NCI-H510A (cell line): ENCODE measurements around the gene ACYP2.
A peak's percentile ranks its signal among the peaks of the same experiment; 100 is the strongest.

ENCODE experiments used
- DNase-seq: peaks from one replicate; lab custom pipeline; 2025; lab: John Stamatoyannopoulos, UW

ACYP2 gene

DNA sequence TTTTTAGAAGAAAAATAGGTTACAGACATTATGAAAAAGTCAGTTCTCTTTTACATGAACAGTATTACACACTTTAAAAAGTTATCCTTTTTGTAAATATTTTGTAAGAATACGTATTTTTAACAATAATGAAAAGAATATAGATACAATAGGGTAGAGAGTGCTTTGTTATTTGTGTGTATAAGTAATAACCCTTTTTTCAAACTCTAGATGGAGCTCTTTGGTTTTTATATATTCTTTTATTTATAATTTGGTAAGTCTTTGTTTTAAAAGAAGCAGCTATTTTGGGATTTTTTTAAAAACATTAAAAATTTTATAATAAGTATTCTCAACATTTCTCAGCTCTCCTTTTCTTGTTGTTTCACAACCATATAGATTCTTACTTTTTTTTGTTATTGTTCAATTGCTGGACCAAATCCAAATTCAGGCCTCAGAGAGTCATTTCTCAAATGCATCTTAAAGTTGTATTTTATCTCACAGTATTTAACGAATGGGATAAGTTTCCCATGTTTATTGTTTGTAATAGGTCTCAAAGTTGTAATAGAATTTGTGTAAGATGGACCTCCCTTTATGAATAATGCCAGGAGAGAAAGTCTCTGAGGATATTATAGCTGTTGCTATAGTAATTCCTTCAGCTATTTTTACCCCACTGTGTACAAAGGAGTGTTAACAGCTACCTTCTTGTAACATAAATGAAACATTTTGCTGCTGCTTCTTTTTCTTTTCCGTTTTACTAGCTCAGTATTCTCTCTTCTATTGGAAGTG is 46.4 kb downstream of the ACYP2 start:
- DNase-seq = no peak

DNA sequence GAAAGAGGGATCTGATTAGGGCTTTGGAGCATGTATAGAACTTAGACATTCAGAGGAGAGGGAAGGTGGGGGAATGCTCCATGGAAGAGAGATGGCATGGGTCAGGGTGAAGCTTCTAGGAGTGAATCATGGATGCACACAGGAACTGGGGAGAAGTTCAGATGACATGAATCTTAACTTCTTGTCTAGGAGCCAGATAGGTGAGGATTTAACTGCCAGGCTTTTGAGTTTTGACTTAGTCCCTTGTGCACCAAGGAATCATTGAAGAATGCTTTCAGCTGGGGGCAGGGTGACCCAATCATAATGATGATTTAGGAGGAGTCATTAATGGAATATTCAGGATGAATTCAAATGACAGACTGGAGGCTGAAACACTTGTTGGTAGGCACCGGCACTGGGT is 48.7 kb downstream of the ACYP2 start:
- DNase-seq = no peak

DNA sequence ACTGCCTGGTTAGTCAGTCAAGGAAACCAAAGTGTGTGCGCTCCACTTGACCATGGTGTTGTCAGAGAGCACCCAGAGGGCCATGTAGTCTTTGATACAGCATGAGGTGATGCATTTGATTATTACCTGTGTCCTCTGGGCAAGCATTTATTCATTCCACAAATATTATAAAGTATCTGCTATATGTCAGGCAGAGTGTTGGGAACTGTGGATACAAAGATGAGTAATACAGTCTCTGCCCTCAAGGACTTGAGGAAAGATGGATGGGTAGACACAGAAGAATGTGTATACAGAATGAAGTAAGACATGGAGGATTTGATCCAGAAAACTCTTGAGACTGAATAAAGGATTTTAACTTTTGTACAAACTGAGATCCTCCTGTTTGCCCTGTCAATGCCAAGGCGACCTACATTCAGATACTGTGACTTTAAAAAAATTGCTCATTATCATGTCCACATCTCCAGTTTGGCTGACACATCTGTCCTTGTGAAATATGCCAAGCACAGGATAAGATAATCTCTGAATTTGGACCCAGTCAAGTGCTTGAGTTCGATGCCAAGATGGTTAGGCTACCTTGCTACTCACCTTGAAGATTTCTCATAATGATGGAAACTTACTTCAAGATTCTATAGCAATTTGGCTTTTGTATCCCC is 50.8 kb downstream of the ACYP2 start:
- DNase-seq = no peak

DNA sequence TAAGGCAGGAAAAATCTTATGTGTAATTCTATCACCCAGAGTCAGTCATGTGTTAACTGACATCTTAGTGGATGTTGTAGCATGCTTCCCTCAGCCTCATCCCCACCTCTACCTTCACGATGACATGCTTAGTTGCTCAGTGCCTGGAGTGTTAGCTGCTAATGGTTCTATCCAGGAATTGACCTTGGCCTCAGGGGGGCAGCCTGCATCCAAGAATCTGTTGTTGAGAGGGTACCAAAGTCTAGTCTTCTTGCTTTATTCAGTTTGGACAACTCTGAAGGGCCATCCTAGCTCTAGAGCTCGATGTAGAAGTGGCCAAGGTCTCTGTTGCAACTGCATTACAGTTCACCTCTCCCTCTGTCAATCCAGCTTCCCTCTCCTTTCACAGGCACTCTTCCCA is 61.2 kb downstream of the ACYP2 start:
- peak; percentile 1 for DNase-seq

DNA sequence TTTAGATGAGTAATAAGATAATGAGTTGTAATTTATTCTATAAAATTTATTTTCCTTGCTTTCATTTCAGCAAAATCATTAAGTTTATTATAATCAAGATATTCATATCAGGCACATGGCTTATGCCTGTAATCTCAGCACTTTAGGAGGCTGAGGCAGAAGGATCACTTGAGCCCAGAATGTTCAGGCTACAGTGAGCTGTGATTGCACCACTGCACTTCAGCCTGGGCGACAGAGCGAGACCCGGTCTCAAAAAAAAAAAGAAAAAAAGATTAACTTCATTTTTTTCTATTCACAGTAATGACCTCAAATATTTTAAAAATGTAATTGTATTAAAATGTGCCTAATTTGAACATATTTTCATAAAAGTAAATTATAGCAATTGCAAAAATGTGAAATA is 67.9 kb downstream of the ACYP2 start:
- no peak for DNase-seq

DNA sequence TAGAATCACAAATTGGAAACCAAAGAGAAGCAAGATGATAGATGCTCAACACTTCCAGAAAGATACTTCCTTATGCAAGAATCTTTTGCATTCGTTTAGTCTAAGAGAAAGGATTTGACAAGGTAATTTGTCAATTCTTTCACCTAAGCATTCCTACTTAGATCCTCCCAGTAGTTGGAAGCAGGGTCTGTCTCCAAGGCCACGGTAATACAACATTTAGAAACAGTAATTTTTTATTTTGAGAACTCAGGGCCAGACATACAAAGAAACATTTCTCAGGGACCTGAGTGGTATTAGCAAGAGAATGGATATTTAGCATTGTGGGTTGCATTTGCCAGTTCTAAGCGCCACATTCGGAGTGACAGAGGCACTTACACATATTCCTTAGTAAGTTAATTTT is 68.6 kb downstream of the ACYP2 start:
- DNase-seq = no peak

DNA sequence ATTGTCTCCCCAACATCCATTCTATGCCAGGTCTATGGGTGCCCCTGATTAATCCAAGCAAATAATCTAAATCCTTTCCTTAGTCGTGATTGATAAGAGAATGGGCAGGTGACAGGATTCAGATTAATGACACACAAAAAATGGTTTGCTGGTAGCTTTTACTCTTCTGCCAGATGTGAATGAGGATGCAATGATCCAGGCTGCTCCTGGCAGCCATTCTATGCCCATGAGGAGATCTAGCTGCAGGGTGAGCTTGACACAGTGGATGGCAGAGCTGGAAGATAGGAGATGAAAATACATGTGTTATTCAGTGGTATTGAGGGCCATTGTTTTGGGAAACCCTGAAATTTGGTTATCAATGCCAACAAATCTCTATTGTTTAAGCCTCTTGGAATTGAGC is 69.7 kb downstream of the ACYP2 start:
- no peak for DNase-seq

DNA sequence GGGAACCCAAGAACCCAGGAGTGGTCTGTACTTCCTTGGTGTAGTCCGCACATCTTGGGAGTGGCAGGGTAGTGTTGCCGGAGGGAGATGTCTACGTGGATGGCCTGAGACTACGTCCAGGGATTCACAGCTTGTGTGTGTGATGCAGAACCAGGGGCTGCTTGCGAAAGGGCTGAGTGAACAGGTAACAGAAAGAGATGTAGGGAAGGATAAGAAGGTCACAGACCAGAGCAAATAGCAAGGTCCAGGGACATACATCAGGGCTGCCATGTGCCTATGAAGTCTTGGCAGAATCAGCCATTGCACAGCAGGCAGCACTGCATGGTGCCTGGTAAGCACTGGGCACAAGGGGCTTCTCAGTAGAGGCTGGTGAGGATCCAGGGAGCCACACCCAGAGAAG is 71.9 kb downstream of the ACYP2 start:
- no peak for DNase-seq

DNA sequence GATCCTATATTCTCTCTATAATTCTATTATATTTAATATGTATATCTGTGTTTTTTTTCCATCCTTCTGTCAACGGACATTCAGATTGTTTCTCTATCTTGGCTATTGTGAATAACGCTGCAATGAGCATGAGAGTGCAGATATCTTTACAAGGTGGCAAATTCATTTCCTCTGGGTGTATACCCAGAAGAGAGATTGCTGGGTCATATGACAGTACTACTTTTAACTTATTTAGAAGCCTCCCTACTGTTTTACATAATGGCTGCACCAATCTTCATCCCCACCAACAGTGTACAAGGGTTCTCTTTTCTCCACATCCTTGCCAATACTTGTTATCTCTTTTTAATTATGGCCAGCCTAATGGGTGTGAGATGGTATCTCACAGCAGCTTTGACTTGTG is 74.1 kb downstream of the ACYP2 start:
- no peak for DNase-seq

DNA sequence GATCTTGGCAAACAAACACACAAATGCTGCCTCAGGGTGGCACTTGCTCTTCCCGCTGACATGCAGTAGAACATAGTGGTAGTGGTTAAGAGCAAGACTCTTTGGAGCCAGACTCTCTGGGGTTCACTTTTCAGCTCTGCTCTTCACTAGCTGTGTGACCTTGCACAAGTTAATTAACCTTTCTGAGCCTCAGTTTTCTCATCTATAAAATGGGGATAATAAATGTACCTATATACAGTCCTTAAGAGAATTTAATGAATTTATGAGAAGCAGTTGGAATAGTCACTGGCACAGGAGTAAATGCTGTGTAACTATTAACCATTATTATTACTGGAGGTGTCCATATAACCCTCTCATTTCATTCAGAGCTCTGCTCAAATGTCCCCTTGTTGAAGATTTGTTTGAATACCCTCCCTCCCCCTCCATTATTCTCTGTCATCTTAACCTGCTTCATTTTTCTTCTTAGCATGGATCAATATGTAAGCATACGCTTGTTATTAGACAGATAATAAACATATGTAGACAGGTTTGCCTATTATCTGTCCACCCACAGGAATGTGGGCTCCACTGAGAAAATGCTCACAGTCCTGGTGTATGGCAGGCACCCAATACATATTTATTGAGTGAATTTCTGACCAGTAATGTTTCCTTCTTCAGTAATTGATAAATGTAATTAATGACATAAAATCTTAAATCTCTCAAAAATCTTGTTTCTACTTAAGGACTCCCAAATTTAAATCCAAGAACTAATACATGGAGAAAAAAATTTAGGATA is 76.1 kb downstream of the ACYP2 start:
- no peak for DNase-seq

DNA sequence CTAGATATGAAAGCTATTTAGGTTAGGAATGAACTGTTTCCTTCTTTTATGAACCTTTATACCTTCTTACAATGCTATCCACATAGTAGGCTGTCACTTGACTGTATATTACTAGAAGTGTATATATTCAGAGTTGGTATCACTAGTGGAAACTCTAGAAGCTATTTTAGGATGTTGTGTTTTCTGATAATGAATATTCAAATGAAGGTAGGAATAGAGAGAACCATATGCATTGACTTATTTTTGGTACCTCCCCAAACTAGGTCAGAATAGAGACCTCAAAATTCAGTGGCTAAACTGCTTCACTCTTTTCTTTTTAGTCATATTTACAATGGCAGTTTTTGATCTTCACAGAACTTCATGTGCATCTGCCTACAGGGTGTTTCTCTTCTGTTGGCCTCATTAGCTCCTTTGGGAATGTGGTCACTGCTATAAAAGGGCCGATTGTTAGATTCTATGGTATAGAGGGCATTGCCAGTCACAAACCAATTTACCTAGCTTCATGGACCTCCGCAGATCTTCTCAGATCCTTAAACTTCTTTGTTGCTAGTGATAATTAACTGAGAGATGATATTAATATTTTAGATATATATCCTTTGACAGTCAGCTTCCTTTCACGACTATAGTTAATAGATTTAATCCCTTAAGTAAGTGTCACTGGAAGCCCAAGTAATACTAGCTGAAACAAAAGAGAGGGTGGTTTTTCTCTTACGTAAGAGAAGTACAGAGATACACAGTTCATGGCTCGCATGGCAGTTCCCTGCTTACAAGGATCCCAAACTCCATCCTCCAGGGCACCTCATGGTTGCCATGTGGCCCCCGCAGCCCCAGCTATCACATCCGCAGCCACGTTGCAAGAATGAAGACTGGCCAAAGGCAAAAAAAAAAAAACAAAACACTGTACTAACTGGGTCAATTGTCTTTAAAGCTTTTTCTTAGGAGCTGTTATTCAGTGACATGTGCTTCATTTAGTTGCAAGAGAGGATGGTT is 79.6 kb downstream of the ACYP2 start:
- DNase-seq = no peak

DNA sequence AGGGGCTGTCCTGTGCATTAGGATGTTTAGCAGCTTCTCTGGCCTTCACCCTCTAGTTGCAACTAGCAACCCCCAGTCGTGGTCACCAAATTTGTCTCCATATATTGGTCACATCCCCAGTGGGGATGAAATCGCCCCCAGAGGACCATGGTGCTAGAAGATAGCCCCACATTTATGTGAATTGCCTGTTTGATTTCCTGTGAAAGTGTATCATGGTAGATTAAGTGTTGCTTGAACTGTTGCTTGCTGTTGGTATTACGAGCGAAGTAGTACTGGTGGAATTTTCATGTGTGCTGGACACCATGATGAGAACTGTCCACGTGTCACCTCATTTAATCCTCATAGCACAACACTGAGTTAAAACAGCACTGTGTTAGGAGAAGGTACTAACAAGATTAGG is 81.2 kb downstream of the ACYP2 start:
- DNase-seq = no peak

DNA sequence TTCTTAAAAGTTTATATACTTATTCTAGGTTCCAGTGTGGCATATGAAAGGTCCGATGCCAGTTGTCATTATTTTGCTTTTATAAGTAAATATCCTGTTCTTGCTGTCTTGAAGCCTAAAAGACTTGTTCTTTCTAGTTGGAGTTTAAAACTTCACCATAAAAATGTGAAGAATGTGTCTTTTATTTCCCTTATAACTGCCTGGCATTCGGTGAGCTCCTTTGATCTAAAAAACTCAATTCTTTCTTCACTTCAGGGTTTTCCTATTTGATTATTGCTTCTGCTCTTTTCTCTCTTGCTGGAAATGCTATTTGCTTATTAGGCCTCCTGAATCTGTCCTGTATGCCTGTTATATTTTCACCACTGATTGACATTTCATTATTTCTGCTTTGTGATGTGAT is 89.1 kb downstream of the ACYP2 start:
- no peak for DNase-seq

DNA sequence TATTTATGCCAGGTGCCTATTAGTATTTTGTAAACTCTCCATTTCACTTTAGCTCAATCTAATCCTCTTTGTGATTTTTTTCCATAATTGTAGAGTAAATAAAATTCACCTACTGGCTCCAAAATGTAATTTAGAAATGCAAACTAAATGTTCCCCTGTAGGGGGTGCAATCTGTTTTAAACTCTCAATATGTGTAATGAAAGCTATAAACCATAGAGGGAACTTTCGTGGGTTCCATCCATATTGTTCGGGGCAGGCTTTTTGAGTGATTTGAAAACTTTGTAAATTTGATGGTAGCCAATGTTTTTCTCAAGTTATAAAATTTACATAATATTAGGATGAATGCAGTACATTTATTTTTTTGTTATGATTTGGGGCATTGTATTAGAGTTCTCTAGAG is 91.2 kb downstream of the ACYP2 start:
- no peak for DNase-seq

DNA sequence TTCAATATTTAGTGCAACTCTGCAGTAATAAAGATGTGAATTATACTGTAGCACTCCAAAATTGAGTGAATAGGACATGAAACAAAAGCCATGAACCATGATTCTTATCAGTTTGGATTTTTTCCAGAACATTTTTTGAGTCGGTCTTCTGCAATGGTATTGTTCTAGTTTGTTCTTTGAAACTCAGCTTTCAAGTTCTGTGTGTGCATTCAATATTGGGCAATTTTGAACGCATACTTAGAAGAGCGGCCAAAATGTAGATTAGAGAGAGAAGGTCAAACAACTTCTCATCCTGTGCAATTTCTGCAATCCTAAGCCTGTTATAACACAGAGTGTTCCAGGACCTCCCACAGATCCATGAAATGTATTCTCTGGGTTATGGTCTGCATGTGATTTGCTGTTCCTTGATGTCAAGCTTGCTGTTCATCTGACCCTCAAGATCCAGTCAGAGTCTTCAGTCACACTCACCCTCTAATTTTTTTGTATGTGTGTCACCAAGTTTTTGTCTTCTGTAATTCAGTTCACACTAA is 92.3 kb downstream of the ACYP2 start:
- no peak for DNase-seq

DNA sequence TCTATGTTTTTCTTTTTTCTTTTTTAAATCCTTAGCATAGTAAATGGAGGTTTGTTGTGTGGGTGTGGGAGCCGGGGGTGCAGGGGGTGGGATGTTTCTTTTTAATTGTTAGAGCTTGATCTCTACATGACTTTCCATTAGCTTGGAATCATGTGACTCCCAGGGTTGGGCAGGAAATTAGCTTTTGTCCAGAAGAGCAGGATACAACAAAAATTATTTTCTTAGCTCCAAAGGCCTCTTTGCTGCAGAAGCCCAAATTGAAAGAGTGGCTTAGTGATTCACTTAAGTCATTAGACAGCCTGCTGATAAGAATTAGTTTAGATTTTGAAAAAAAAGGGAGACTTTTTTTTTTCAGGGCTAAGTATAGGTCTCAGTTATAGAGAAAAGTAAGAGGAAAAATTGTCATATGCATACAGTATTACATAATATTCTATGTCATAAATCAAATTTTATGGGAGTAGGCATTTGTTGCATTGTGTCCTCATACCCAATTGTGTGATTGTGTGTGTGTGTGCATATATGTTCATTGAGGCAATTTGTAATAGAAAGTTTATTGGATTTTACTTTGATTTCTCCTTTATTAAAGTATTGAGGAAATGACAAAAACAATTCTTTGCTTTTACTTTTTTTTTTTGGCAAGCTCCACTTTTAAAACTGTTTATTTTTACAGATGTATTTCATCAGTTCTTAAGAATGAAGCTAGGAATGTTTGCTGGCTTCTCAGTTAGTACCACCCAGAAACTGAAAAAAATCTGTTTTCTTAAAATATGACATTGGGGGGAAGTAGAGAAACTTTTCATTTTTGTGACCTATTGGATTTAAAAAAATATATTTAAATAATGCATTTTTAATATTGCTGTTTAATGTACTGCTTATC is 93.2 kb downstream of the ACYP2 start:
- DNase-seq = no peak

DNA sequence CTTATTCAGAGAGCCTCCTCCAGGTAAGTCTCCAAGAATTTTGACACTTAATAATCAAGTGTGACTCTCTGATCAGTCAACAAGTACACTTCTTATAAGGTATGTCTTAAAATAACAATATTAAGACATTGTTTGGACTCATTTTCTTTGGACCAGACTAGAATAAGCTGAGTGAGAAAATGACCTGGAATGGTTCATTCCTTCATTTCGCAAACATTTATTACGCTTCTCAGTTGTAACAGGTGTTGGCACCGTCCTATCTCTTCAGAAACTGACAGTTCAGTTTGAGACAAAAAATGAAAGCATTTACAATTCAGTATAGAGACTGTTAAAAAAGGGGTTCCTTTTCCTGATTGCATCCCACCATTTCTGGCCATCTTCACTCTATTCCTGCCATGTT is 94.0 kb downstream of the ACYP2 start:
- DNase-seq = no peak

DNA sequence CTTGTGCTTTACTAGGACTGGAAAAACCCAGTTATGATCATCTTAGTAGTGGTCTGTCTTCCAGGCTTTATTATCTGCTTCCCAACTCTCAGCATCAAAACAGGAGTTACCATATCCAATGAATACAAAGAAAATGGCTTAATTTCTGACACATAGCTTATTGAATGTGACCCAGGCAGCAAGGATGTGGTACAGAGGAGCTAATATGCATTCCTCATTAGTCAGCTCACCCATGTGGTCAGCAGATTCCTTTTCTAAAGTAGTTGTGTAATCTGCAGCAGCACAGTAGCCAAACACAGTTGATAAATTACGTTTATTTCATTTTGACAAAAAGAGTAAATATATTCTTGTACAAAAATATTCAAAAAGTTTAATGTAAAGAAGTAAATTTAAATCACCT is 97.0 kb downstream of the ACYP2 start:
- no peak for DNase-seq

DNA sequence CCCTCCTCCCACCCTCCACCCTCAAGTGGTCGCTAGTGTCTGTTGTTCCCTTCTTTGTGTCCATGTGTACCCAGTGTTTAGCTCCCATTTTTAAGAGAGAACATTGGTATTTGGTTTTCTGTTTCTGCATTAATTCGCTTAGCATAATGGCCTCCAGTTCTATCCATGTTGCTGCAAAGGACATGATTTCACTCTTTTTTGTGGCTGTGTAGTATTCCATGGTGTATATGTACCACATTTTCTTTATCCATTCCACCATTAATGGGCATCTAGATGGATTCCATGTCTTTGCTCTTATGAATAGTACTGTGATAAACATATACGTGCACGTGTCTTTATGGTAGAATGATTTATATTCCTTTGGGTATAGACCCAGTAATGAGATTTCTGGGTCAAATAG is 97.7 kb downstream of the ACYP2 start:
- DNase-seq = no peak

DNA sequence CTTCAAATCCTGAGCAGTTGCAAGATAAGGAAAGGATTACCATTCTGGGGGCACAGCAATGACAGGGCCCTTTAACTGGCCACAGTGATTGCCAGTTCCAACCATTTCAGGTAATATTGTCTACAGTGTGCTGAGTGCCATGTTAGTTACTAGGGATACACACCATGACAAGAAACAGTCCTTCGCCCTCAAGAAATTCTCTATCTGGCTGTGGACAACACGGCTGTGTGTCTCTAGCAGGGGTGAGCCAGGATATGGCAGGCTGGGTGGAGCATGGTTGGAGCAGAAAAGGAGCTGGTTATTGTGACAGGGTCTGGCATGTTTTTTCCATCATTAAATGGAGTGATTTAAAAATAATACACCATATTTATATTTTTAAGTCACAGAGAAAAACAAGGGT is 109.6 kb downstream of the ACYP2 start:
- no peak for DNase-seq

DNA sequence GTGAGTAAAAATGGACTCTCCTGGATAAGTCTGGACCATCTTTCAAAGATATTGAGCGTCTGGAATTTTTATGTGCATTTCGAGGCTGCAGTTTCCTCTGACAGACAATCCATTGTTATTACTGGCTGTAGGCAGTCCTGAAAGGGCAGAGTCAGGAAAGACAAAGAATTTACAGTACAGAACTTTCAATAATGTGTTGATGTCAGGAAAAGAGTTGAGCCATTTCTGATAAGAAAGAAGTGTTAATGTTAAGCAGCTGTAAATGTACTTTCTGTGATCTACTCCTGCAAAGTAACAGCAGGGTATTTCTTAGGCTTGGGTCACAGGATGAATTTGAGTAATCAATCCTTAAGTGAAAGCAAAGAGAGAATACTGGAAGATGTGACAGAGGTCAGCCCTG is 110.8 kb downstream of the ACYP2 start:
- no peak for DNase-seq
